ENCODE data around the gene BUB1. TPM values are rescaled to one million over a fixed set of nuclear protein-coding genes. Genes with fewer than 3 reads are reported as not detected.
A peak's percentile ranks its signal among the peaks of the same experiment; 100 is the strongest.
"Not testable (repeated sequence)": the region's sequence is repeated elsewhere in the genome, so short reads cannot be mapped to it uniquely, and the experiment has no call there.

The BUB1 gene
- total RNA-seq, 1 experiment from 2014 or later, result 113 TPM

DNA sequence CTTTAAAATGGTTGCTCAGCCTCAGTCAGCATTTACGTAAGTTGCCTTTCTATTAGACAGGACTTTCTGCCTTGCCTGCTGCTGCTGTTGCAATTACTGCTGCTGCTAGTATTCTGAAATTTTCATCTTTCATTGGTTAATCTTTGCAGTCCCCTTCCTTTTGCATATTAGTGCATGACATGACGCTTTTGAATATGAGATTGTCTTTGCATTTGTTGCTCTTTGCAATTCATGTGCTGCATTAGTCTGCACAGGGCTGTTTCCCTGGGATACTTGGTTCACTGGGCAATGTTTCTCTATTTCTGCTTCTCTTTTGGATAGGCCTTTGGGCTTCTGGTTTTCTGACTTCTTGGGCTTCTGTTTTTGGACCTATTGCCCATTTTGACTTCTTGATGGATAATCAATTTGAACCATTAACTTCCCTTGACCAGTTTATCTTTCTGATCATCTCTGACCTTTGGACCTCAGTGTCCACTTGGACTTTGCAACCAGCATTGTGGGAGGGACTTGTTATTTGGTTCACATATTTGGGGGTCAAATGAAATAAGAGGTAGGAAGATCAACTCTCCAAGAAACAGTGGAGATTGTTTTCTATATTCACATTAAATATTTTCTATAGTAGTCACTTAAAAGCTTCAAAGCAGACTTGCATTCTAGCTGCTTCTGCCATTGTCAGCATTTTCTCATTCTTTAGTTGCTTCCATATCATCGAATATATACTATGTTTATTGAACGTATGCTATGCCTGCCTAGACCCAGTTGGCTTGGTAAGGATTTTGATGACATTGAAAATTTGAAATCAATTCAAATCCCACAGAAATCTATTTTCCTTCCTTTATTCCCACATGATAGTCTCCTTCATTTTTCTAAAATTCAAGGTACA is 12.5 kb upstream of the BUB1 start:
- DNase-seq (ENCODE audit: low spot score), result no peak

DNA sequence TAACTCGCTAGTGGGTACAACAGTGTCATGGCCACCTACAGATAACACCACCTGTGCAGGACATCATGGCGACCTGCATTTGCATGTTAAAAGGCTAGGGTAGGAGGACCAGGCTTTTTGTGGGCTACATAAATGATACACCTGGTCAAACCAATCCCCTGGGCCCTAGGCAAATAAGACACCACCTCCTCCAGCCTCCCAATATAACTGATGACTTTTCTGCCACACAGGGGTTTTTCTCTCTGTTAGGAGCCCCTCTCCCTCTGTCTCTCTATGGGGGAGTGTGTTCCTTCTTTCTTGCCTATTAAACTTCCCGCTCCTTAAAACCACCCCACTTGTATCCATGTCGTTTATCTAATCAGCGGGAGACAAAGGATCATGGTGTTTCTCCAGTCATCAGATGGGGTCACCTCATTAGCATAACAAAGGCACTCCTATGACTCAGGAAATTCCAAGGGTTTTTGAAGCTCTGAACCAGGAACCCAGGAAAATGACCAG is 10.8 kb upstream of the BUB1 start:
- peak; percentile 82 for DNase-seq (ENCODE audit: low spot score)

DNA sequence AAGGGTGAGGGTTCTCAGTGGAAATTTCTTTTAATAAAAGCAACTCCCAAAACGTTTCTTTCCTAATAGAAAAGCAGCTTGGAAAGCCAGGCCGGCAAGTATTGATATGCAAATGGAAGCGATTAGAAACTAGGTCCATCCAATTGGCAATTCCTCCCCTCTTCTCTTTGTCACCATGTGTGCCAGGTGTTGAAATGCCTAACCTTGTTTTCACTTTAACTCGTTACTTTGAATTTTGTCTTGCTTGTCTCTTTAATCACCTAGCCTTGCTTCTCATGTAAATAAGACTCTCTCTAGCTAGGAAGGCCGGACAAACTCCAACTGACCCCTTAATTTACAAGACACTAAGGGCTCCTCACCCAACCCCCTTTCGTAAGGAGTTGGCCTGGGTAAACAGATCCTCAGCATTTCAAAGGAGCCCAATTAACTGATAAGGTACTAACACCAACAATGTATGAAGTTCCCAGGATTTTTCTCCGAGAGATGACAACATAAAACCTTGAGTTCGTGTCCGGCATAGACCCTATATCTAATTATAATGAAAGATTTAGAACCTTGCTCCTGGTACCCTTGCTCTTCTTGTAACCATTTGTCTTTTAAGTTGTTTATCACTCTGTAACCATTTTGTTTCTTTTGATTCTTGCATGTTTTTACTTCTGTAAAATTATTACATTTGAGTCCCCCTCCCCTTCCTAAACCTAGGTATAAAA is 10.1 kb upstream of the BUB1 start:
- not testable (repeated sequence) for DNase-seq (ENCODE audit: low spot score)

DNA sequence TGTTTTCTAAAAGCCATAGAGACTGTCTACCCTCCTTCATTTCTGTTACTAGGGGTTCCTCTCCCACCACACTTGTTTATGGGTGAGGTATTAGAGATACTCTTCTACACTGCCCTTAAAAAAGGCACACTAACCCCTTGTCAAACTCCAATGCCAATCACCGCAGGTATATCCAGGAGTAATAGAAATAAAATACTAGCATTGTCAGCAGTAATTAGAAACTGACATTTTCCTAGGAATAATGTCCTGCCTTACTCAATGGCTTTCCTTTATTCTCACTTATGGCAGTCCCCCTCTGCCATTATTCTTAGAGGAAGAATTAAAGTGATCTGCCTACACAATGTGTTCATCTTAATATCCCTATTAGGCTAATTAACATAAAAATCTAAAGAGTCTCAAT is 5.0 kb upstream of the BUB1 start:
- DNase-seq (ENCODE audit: low spot score), result no peak

DNA sequence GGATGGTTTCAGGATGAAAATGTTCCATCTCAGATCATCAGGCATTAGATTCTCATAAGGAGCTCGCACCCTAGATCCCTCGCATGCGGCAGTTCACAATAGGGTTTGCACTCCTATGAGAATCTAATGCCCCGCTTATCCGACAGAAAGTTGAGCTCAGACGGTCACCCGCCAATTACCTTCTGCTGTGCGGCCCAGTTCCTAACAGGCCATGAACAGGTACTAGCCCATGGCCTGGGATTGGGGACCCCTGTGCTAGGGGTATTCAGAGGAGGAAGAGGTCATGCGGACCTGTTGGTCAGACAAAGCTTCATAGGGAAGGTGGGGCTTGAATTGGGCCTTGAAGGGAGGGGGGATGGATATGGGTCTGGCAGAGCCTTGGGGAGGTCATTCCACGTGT is 4.4 kb upstream of the BUB1 start:
- DNase-seq (ENCODE audit: low spot score), result no peak

DNA sequence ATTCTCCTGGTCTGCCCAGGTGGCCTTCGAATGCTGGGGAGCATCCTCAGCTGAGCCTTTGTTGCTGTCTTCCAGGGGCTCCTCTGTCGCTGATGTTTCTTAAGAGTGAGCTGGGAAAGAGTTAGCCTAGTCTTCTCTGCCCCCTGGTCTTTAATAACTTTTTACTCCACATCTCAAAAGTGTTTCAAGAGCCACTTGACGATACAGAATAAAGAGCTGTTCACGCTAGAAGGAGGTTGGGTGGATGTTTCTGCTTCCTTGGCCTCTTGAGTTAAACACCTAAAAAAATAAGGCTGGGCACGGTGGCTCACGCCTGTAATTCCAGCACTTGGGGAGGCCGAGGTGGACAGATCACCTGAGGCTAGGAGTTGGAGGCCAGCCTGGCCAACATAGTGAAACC is 2.8 kb upstream of the BUB1 start:
- DNase-seq (ENCODE audit: low spot score), result no peak

DNA sequence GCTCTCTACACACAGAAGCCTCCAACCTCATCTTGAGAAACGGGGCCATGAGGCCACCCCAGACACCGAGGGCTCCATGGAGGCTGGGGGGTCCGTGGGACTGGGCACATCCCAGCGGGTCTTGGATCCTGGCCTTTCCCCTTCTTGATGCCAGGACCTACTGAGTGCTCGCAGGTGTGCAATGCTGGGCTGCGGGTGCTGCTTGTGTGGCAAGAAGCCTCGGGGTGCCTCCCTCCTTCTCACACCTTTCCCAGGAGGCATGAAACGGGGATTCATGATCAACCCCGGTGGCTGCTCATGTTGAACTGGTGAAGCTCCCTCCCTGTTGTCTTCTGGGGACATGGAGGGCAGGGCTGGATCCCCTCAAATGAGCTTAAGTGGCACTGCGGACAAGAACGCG is 2.0 kb upstream of the BUB1 start:
- DNase-seq (ENCODE audit: low spot score), result no peak

DNA sequence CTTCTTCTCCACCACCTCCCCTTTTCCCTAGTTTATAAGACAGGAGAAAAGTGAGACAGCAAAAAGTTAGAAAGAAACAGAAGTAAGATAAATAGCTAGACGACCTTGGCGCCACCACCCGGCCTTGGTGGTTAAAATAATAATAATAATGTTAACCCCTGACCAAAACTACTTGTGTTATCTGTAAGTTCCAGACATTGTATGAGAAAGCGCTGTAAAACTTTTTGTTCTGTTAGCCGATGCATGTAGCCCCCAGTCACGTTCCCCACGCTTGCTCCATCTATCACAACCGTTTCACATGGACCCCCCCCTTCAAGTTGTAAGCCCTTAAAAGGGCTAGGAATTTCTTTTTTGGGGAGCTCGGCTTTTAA is 1.5 kb upstream of the BUB1 start:
- peak; percentile 45 for DNase-seq (ENCODE audit: low spot score)

DNA sequence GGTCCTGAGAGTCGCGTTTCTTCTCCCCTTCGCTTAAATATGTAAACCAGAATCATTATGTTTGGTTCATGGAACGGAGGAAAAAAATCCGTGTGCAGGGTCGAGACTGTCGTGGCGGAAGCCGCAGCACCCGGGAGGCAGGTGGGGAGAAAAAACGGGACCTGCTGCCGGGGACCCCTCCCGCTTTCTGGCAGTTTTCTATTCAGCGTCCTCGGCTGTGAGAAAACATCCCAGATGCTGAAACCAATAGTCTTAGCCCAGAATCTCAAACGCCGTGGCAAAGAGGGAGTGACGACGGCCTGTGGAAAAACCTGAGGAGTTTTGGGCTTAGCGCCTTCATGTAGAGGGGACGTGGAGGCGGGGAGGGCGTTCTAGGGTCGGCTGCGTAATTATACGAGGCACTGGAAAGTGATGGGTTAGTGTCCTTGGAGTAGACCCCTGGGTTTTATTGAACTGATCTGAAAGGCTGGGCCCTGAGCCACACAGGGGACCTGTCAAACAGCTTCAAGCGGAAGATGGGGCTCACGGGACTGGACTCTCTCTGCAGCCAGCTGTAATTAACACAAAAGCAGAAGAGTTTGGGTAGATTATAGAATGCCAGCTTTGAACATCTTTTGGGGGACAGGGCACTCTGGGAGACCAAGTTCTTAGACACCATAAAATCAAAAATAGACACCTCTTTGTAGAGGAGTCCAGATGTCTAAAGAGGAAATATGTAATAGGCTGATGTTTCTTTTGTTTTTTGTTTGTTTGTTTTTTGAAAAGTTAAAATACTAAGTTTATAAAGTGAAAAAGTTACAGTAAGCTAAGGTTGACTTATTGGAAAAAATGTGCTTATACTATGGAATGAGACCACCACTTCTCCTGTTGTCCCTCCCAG is 834 bp upstream of the BUB1 start:
- DNase-seq (ENCODE audit: low spot score), result peak; percentile 19

DNA sequence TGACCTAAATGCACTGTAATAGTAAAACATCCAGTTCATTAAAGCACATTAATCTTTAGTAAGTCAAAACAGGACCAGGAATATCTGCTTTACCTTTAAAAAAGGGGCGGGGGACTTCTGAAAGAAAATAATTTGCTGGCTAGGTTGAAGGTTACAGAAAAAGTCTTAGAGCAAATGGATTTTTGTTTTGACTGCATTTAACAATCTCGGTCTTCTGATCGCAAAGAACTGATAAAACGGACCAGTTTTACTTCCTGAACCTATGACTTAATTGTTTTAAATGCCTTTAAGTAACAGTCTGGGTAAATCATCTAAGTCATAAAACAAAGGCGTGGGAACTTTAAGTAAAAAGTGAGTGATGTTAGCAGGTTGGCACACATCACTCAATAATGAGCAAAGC is 783 bp downstream of the BUB1 start:
- peak; percentile 8 for DNase-seq (ENCODE audit: low spot score)

DNA sequence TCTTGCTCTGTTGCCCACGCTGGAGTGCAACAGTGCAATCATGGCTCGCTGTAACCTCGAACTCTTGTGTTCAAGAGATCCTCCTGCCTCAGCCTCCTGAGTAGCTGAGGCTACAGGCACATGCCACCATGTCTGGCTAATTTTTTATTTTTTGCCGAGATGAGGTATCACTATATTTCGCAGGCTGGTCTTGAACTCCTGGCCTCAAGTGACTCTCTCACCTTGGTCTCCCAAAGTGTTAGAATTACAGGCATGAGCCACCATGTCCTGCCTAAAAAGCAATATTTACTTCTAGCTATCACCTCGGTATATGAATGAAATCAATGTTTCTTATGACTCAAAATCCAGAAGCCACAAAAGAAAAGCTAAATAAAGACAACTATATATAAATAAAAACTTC is 2.2 kb downstream of the BUB1 start:
- DNase-seq (ENCODE audit: low spot score), result no peak

DNA sequence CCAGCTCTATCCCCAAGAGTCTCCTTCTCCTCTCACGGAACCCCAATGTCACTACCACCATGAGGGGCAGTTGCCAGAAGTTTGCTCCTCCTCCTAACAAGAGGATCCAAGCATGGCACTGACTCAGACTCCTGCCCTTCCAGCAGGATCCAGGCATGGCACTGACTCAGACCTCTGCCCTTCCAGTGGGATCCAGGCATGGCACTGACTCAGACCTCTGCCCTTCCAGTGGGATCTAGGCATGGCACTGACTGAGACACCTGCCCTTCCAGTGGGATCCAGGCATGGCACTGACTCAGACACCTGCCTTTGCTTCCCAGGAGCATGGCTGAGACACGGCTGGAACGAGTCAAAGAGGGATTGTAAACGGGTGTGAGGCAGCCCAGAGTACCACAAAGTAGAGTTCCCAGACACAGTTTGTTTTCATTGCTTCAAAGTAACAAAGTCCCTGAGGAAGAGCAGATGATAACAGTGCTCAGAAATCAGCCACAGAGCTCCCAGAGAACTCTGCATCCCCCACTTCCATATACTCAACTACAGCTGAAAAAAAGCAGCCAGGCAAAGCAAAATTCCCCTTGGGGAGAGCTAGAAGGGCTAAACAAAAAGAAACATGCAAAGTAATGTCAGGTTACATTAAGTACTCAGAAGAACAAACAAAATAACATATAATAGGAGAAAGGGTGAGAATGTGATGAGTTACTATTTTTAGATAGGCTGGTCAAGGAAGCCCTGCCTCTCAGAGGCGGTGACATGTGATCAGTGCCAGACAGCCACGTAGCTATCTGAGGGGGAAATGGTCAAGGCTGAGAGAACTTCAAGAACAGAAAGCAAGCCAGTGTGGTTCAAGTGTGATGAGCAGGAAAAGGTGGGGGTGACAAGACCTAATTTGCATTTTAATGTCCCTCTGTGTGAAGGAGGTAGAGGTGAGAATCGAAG is 3.0 kb downstream of the BUB1 start:
- DNase-seq (ENCODE audit: low spot score), result peak; percentile 79

DNA sequence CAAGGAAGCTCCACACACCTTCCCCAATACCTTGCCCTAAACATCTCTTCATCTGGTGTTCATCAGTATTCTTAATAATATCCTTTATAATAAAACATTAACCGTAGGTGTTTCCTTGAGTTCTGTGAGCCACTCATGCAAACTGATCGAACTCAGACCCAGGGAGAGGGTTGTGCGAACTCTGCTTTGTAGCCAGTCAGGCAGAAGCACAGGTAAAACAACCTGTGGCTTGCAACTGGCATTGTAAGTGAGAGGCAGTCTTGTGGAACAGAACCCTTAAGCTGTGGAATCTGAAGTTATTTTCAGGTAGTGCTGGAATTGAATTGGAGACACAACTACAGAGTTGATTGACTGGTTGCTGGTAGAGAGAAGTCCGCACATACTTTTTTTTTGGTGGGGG is 4.7 kb downstream of the BUB1 start:
- DNase-seq (ENCODE audit: low spot score), result no peak

DNA sequence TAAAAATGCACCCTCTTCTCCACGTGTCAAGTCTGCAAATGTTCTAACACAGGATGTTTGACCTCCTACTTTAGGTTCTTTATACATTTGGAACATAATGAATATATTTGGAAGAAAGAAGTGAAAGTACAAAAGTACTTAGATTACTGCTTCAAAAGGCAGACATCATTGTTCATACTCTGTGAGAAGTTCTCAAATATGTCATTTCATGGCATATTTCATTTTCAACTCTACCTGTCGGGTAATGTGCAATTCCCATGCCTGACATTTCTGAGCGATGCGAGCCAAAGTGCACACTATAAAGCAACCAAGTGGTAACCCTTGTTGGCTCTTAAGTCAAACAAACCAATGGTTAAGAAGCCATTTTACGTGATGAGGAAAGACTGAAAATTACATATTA is 7.0 kb downstream of the BUB1 start:
- no peak for DNase-seq (ENCODE audit: low spot score)

DNA sequence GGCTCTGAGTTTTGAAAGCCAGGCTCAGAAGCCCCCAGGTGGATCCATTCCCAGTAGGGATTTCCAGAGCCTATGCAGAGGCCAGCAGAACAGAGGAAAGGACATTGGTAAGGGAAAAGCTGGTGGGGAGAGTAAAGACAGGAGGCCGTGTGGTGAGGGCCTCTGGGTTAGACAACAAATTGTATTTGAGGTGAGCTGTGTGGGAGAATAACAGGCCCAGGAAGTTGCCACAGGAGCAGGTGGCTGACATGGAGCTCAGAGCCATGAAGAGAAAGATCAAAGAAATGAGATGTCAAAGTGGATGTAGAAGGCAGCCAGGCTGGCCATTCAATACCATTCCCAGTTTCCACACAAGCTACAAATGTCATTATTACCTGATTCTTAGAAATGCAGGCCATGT is 8.8 kb downstream of the BUB1 start:
- no peak for DNase-seq (ENCODE audit: low spot score)

DNA sequence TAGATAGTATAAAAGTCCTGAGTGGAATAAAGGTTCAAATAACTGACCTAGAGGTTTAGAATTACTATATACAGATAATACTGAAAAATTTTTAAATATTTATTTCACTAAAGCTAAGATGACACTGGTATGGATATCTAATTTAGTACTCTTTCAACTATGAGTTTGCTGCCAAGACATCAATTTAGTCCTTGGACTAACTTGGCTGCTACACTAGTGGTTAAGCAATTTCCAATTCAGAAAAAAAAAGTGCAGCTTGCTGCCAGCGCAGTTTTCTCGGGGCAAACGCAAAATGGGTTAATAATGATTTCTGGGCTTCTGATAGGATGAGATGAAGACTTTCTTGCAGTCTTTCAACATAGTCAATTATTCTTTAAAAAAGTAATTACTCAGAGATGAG is 10.8 kb downstream of the BUB1 start:
- no peak for DNase-seq (ENCODE audit: low spot score)

DNA sequence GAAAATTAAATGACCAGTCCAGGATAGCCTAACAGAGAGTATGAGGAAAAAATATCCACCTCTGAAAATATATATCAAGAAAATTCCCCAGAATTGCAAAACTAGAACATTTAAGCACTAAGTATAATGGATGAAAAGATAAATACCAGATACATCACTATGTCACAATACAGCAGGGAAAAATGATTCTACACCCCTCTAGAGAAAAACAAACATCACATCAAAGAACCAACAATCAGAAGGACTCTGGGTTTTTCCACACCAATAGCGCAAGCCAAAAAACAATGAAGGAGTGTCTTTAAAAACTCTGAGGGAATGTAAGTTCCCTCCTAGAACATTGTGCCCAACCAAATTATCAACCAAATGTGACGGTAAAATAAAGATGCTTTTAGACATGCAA is 13.7 kb downstream of the BUB1 start:
- DNase-seq (ENCODE audit: low spot score), result no peak

DNA sequence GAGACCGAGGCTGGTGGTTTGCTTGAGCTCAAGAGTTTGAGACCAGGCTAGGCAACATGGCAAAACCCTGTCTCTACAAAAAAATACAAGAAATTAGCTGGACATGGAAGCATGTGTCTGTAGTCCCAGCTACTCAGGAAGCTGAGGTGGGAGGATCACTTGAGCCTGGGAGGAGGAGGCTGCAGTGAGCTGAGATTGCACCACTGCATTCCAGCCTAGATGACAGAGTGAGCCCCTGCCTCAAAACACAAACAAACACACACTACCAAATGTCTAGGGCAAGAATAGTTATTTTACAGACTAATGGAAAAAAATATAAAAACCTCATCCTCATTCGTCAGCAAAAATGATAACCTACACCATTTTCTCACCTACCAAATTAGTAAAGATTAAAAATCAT is 15.3 kb downstream of the BUB1 start:
- DNase-seq (ENCODE audit: low spot score), result no peak

DNA sequence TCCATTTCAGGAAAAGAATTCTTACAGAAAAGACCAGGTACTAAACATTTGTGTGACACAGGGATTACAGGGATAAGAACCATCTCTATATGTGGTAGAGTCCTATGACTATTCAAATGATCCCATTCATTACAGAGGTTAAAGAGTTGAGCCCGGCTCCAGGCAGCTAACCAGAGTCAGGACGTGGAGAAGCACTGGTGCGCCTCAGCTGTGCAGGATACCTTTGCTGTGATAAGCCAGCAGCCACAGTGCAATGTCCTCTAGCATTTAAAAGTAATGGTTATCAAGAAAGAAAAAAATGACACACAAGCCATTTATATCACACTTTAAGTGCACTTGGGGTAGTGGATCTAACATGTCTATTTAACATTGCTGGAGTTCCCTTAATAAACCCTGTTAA is 17.3 kb downstream of the BUB1 start:
- DNase-seq (ENCODE audit: low spot score), result no peak

DNA sequence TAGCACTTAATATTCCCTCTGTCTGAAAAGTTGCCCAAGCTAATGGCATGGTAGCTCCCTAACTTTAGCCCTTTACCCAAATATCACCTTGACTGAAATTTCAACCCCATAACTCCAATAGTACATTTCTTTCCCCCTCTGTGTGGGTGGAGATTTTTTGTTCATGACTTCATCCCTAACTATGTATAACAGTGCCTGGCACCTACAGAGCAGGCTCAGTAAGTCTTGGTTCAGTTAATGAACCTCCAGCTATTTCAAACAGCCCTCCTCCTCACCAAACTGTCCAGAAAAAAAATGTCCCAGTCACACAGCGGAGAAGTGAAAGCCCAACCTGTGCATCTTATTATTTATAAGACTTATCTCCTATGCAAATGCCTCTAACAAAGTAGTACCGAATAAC is 18.6 kb downstream of the BUB1 start:
- DNase-seq (ENCODE audit: low spot score), result no peak

DNA sequence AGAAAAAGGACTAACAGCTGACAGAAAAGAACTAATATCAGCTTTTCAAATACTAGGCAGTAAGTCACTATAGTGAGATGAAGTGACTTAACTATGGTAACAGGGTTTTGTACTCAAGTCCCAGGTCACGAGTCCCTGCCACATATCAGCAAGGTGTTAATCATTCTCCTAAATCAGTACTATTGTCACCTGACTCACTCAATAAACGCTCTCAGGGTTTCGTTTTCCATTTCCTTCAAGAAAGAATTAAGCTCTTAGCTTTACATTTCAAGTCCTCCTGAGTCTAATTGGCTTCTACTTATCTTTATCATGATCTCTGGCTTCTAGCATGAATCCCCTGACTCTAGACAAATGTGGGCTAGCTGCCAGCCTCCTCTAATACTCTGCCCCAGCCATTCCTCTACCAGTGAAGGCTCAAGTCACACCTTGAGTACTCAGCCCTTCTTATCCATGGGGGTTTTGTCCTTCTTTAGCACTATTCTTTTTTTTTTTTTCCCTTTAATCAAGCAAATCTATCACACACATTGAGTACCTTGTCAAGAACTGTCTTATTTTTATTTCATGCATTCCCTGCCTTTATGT is 20.0 kb downstream of the BUB1 start:
- peak; percentile 16 for DNase-seq (ENCODE audit: low spot score)

Data from A172 (cell line).